ENCODE data around the gene PGAP1.

Gene PGAP1

DNA sequence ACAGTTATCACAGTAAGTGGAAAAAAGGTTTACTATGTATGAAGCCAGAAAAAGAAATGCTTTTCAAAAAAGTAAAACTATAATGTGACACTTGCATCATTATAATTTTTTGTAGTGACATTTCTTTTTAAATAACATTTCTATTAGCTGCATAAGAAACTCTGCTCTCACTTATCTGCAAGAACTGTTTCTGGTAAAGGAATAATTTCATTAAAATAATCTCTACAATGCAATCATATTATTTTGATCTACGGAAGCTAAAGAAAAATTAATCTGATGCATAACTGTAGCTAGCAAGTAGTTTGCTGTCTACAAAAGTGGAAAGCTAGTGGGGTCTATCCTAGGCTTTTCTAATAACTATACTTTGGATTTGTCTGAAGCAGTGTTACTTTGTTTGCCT lies 50.1 kb downstream of the PGAP1 start:
- no peak for DNase-seq (ENCODE audit: insufficient read length)
- TF ChIP-seq POLR2A (IDR thresholded peaks at IDR 0.05; ENCODE audit: low read depth, low read length) (no peak), TAF1 (IDR thresholded peaks at IDR 0.05; ENCODE audit: borderline replicate concordance, low read depth, low read length) (no peak), POLR2AphosphoS5 (IDR thresholded peaks at IDR 0.05; ENCODE audit: low read depth, low read length) (no peak)
- FAIRE-seq, result no peak

DNA sequence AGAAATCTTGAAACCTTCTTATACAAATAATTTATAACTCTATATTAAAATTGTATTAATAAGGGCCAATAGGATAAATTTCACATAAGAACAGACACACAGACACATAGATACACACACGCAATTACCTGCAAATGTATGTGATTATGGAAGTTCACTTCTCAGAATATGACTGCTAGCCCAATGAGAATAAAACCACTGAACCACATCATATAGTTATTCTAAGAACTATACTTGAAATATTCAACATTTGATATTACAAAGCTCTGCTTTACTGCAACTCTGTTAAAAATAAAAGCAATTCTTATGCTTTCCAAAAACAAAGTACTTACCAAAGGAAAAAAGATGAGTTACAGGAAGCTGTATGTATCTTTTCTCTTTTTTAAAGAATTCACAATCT lies 51.1 kb downstream of the PGAP1 start:
- FAIRE-seq, result no peak
- TF ChIP-seq TAF1 (IDR thresholded peaks at IDR 0.05; ENCODE audit: borderline replicate concordance, low read depth, low read length) (no peak), POLR2AphosphoS5 (IDR thresholded peaks at IDR 0.05; ENCODE audit: low read depth, low read length) (no peak), POLR2A (IDR thresholded peaks at IDR 0.05; ENCODE audit: low read depth, low read length) (no peak)
- DNase-seq (ENCODE audit: insufficient read length), result no peak

DNA sequence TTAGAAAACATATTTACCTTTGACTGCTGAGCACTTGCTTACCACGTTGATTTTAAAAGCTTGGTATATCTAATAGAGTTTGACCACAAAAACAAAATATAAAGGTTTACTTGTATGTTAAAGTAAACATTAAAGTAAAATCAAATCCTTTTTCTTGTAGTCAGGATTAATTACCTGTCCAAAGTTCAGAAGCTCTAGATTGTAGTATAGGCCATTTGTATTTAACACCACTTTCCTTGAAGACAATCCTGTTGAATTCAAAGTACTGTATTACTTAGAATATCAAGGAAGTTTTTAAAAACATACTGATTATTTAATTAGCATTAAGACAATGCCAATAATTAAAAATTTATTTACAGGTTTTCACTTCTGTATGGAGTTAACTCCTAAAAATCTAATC lies 53.0 kb downstream of the PGAP1 start:
- TF ChIP-seq TAF1 (IDR thresholded peaks at IDR 0.05; ENCODE audit: borderline replicate concordance, low read depth, low read length), result no peak
- TF ChIP-seq POLR2A (IDR thresholded peaks at IDR 0.05; ENCODE audit: low read depth, low read length), result no peak
- no peak for TF ChIP-seq POLR2AphosphoS5 (IDR thresholded peaks at IDR 0.05; ENCODE audit: low read depth, low read length)
- FAIRE-seq, result no peak
- DNase-seq (ENCODE audit: insufficient read length), result no peak

DNA sequence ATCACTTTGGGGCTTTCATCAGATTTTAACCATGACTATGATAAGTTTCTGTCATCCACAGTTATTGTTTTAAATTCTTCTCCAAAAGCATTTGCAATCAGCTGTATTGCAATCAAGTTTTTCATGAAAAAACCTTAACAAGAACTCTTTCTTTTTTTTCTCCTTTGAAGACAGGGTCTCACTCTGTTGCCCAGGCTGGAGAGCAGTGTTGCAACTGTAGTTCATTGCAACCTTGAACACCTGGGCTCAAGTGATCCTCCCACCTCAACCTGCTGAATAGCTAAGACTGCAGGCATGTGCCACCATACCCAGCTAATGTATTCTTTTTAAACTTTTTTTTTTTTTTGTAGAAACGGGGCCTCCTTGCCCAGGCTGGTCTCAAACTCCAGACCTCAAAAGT lies 71.9 kb downstream of the PGAP1 start:
- no peak for FAIRE-seq
- TF ChIP-seq POLR2A (IDR thresholded peaks at IDR 0.05; ENCODE audit: low read depth, low read length) (no peak), POLR2AphosphoS5 (IDR thresholded peaks at IDR 0.05; ENCODE audit: low read depth, low read length) (no peak), TAF1 (IDR thresholded peaks at IDR 0.05; ENCODE audit: borderline replicate concordance, low read depth, low read length) (no peak)
- DNase-seq (ENCODE audit: insufficient read length), result no peak

DNA sequence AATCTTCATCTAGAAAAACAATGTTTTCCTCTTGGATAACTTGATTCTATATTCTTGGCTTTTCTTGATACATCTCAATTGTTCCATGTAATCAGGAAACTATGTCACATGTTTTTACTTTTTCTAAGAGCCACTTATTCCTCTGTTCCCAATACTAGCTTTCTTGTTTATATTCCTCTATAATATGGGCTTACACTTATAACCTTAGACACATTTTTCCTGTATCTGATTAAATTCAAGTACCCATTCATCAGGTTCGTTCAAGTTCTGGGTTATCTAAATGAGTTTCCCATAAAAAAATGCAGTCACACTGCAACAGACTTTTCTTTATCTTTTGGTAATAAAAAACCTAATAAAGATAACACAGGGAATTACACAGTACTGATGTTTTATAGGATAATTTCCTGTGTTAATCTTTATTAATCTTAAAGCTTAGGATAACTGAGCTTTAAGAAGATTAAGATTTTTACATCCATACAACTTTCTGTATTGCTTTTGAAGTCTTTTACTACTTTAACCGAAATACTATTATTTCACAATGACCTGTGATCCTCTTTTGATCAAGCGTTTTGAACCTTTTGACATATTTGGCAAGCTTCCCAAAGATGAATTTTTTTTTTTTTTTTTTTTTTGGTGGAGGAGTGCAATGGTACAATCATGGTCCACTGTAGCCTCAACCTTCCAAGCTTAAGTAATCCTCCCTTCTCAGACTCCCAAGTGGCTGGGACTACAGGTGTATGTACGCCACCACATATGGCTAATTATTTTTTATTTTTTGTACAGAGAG lies 73.0 kb downstream of the PGAP1 start:
- no peak for TF ChIP-seq POLR2AphosphoS5 (IDR thresholded peaks at IDR 0.05; ENCODE audit: low read depth, low read length)
- TF ChIP-seq TAF1 (IDR thresholded peaks at IDR 0.05; ENCODE audit: borderline replicate concordance, low read depth, low read length), result no peak
- TF ChIP-seq POLR2A (IDR thresholded peaks at IDR 0.05; ENCODE audit: low read depth, low read length), result no peak
- FAIRE-seq, result no peak
- no peak for DNase-seq (ENCODE audit: insufficient read length)

DNA sequence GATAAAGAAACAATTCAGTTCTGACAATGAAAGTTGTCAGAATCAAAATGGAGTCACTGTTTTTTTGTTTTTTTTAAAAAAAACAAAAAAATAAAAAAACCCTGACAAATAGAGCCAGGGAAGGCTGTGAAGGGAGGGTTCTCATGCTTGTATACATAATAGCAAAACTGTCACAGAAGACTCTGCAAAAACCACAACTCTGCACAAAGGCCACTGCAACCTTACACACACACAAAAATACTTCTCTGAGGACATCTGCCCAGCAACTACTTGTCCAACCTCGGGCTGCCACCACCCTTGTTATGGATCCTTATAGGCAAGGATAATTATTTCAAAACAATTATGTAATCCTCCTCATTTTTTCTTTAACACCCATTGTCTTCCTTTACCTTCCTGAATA lies 75.4 kb downstream of the PGAP1 start:
- DNase-seq (ENCODE audit: insufficient read length), result no peak
- TF ChIP-seq TAF1 (IDR thresholded peaks at IDR 0.05; ENCODE audit: borderline replicate concordance, low read depth, low read length) (no peak), POLR2A (IDR thresholded peaks at IDR 0.05; ENCODE audit: low read depth, low read length) (no peak), POLR2AphosphoS5 (IDR thresholded peaks at IDR 0.05; ENCODE audit: low read depth, low read length) (no peak)
- FAIRE-seq, result no peak

DNA sequence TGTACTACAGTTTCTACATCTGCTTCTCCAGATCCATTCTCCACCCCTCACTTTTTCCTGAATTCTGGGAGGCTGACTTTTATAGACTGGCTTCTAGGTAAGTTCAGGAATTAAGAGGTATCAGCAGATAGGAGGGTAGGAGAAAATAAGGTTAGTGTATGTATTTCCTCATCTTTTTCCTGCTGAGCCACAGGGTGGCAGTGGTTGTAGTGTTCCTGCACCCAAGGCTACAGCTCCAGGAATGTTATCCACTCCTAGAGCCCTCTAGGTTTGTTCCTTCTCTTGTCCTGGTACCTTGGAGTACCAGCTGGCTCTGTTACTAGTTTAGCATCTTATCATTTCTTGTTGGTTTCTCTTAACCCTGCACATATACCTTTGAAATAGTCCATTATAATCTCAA lies 76.6 kb downstream of the PGAP1 start:
- no peak for TF ChIP-seq POLR2A (IDR thresholded peaks at IDR 0.05; ENCODE audit: low read depth, low read length)
- TF ChIP-seq TAF1 (IDR thresholded peaks at IDR 0.05; ENCODE audit: borderline replicate concordance, low read depth, low read length), result no peak
- no peak for TF ChIP-seq POLR2AphosphoS5 (IDR thresholded peaks at IDR 0.05; ENCODE audit: low read depth, low read length)
- peak; percentile 27 for FAIRE-seq
- no peak for DNase-seq (ENCODE audit: insufficient read length)

DNA sequence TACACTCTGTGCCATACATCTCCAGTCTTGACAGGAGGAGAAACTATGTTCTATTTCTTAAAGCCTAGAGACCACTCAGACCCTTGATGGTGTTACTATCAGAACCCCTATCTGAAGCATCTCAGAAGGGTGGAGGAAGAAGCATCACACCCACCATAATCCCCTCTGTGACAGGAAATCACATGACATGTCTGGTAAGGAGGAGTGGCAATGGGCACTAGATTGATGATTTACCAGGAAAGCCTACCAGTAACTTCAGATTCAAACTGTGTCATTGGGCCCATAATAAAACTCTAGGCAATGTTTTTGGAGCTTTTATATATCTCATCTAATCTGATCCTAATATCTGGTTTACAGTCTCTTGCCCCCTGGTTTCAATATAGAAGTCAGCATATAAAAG lies 80.2 kb downstream of the PGAP1 start:
- FAIRE-seq (no peak), DNase-seq (ENCODE audit: insufficient read length) (no peak)
- no peak for TF ChIP-seq POLR2A (IDR thresholded peaks at IDR 0.05; ENCODE audit: low read depth, low read length)
- no peak for TF ChIP-seq POLR2AphosphoS5 (IDR thresholded peaks at IDR 0.05; ENCODE audit: low read depth, low read length)
- TF ChIP-seq TAF1 (IDR thresholded peaks at IDR 0.05; ENCODE audit: borderline replicate concordance, low read depth, low read length), result no peak

DNA sequence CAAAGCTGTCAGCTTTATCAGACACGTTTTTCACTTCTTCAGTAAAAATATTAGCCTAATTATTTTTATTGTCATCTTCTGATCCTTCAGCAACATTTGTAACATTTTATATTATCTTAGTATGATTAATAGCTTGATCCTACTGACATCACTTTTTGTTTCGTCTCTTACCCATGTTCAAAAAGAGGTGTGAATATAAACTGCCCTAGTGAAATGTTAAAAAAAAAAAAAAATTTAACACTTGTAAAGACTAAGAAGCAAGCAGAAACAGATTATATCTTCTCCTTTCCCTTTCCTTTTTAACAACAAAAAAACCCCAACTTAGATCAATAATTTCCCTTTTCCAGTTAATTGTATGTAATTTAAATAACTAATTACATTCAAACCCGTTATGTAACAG lies 81.1 kb downstream of the PGAP1 start:
- DNase-seq (ENCODE audit: insufficient read length), result no peak
- FAIRE-seq, result no peak
- TF ChIP-seq POLR2A (IDR thresholded peaks at IDR 0.05; ENCODE audit: low read depth, low read length) (no peak), TAF1 (IDR thresholded peaks at IDR 0.05; ENCODE audit: borderline replicate concordance, low read depth, low read length) (no peak), POLR2AphosphoS5 (IDR thresholded peaks at IDR 0.05; ENCODE audit: low read depth, low read length) (no peak)

DNA sequence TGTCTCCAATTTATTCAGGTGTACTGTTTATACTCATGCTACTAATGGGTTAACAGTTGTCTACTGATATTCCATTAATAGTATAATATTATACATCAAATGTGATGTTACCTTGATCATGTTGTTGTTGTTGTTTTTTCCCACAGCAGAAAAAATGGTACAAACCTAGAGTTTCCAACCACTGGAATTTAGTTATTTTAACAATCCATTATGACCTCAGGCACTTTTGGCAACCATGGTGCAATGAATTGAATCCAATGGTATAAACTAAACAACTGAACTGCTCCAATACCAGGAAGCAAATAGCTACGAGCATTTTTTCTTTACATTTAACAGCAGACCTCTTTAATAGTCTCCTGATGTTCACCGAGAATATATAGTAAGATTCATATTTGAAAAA lies 86.3 kb downstream of the PGAP1 start:
- FAIRE-seq (no peak), DNase-seq (ENCODE audit: insufficient read length) (no peak)
- TF ChIP-seq POLR2A (IDR thresholded peaks at IDR 0.05; ENCODE audit: low read depth, low read length) (no peak), TAF1 (IDR thresholded peaks at IDR 0.05; ENCODE audit: borderline replicate concordance, low read depth, low read length) (no peak), POLR2AphosphoS5 (IDR thresholded peaks at IDR 0.05; ENCODE audit: low read depth, low read length) (no peak)

DNA sequence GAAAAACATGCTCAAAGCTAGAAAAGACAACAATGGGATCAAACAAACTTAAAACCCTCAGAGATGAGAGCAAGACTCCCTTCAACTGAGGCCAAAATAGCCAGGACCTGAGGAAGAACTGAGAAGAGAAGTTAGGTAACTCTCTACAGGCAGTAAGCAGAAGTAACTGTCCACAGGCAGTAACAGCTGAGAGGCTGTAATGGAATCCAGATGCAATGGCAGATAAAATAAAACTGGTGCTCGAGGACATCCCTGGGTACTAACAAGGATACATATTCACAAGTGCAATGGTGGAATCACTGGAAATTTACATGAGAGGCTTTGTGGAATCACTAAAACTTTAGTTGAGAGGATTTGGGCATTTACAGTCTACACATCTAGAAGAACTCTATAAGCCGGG lies 86.9 kb downstream of the PGAP1 start:
- no peak for FAIRE-seq
- DNase-seq (ENCODE audit: insufficient read length), result no peak
- TF ChIP-seq POLR2AphosphoS5 (IDR thresholded peaks at IDR 0.05; ENCODE audit: low read depth, low read length) (no peak), TAF1 (IDR thresholded peaks at IDR 0.05; ENCODE audit: borderline replicate concordance, low read depth, low read length) (no peak), POLR2A (IDR thresholded peaks at IDR 0.05; ENCODE audit: low read depth, low read length) (no peak)

DNA sequence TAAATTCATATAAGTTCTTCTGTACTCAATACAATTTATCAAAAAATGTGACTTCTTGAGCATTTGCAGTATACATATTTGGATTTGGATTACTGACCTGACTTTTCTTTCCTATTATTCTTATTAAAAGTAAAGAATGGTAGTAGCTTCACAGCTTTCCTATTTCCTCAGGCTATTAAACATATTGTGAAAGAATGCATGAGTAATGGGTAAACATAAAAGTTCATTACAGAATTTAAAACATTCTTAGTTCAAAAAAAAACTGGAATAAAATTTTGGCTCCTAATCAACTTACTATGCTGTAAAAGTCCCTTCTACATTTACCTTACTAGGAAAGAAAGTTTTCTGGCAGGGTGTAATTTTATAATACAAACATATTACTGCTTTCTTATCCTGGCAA lies 90.1 kb downstream of the PGAP1 start:
- DNase-seq (ENCODE audit: insufficient read length) (no peak), FAIRE-seq (no peak)
- TF ChIP-seq TAF1 (IDR thresholded peaks at IDR 0.05; ENCODE audit: borderline replicate concordance, low read depth, low read length) (no peak), POLR2AphosphoS5 (IDR thresholded peaks at IDR 0.05; ENCODE audit: low read depth, low read length) (no peak), POLR2A (IDR thresholded peaks at IDR 0.05; ENCODE audit: low read depth, low read length) (no peak)
